Skeletal muscle cell (primary cell): ENCODE results near the gene PLD2.
A peak's percentile ranks its signal among the peaks of the same experiment; 100 is the strongest.
"Not testable (repeated sequence)": the region's sequence is repeated elsewhere in the genome, so short reads cannot be mapped to it uniquely, and the experiment has no call there.

ENCODE experiments used
- DNase-seq: peaks from one replicate; pipeline ENCODE4 v3.0.0-alpha.2; 2010; ENCODE audit warnings: low read depth
- H3K4me3 ChIP-seq: 2 replicates; pipeline ENCODE4 v1.5.1; 2011; ENCODE audit warnings: low read depth, mild to moderate bottlenecking, control low read depth, low read length, moderate library complexity

PLD2 gene

DNA sequence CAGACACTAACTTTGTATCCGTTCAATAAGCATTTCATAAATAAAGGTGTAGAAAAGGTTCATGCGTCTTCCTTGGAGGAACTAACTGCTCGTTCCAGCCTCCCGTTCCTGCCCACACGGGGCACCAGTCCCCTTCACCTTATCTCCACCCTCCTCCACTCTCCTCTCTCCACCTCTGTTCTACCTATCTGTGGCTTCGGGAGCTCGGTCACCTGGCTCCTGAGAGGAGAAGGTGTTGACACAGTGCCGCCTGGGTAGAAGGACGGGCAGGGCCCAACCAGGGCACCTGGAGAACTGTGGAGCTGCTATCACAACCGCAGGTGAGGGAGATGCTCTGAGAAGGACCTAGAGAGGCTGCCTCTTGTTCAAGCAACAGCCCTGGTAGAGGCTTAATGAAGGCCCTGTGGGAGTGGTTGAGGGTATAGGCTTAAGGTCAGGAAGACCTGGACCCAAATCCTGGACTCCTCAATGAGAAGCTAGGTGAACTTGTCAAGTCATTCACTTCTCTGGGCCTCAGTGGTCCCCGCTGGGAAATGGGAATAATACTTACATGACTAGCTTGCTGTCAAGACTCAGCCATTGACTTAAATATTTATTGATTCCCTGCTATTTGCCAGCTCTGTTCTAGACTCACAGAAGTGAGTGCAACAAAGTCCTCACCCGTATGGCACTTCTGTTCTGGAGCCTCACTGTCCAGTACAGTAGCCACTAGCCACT, 16.6 kb downstream of the PLD2 start:
- no peak overlapping the region for H3K4me3 ChIP-seq
- no peak for DNase-seq

DNA sequence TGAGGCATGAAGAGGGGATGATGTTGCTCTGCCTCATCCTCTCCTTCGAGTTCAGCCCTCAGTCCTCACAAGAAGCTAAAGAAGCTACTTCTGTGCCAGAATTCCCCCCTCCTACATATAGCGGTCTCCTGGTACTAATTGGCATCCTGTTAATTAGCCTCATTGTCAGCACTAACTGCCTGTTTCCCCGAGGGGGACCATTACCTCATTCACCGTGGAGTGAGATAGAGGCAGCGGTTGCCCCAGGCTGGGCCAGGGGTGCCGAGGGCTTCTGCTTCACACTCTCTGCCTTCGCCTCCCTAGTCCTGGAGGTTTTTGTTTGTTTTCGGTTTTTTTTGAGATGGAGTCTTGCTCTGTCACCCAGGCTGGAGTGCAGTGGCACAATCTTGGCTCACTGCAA, 20.4 kb downstream of the PLD2 start:
- DNase-seq = no peak
- H3K4me3 ChIP-seq = no peak overlapping the region

DNA sequence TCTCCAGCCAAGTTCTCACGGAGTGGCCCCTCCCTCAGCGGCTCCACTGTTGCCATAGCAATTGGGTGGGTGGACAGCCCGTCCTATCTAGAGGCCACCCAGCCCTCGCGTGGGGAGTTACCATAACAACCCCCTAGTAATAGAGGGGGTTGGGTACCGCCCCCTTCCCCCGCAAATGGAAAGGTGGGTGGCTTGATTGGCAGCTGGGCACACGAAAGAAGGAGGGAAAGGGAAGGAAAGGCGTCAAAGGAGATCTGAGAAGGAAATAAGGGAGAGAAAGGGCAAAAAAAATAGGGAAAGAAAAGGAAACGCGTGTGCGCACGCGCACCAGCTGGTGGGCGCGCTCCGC, 25.9 kb downstream of the PLD2 start:
- H3K4me3 ChIP-seq = peak overlapping the region; percentile 91
- not testable (repeated sequence) for DNase-seq

DNA sequence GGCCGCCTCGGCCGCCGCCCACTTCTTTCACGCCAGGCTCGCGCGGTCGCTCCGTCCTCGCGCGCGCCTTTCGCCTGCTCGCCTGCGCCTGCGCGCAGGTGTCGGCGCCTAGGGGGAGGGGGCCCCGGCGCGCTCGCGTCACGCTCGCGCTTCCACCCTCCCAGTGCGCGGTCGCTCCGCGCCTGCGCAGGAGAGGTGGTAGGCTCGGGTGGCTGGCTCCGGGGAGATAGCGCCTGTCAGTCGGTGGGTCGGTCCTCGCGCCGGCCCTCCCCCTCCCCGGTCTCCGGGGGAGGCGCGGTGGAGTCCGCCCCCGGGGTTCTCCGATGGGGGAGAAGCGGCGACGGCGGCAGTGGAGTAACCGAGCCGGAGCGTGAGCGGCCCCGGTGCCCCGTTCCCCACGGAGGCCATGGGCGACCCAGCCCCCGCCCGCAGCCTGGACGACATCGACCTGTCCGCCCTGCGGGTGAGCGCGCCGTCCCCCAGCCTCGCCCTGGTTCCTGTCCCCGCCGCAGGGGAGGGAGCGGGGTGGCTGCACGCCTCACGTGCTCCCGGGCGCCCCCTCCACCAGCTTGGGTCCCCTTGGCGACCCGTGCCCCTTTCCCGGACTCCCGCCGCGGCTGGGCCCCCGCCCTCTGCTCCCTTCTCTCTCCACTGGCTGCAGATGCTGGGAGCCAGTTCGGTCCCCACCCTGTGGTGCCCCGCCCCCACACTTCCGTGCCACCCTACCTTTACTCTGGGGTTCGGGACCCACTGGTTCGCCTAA, 26.4 kb downstream of the PLD2 start, which contains the start of gene MINK1:
Gene MINK1 (plus strand): TSS at position 163 of the 763 bp plus-strand sequence. CDS start 244 bp downstream, at position 407.
- DNase-seq = peak; percentile 72

DNA sequence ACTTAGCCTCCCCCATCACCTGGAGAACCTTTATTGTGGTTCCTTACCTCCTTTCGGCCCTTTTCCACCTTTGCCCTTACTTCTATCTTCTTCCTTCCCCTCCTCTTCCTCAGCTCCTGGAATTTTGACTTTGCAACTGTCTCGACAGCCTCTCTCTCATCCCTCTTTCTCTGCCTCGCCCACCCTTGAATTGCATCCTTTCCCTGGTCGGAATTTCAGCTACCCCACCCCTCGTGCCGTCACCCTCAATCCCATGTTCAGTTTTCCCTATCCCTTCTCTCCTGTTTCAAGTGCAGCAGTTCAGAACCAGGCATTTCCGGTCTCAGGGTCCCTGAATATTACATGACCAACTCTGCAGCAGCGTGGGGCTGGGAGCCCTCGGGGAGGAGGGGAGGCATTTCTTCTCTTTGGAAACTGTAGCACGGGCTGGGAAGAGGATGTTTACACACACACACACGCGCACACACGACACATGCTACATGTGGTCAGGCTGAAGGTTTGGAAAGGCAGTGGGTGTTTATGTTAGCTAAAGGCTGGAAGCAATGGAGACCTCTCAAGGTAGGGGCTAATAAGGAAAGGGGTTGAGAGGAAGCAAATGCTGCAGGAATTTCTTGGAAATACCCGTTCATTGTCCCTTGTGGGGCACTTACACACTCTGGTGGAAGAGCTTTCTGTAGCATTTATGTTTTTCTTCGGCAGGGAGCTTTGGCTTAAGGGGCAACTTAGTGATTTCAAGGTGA, 27.2 kb downstream of the PLD2 start:
- peak overlapping the region; percentile 91 for H3K4me3 ChIP-seq
- peak; percentile 17 for DNase-seq

More for the DNA sequence above, 26.4 kb downstream of the PLD2 start, which contains the start of gene MINK1:
- peak within 1 kb of the TSS; percentile 91 for H3K4me3 ChIP-seq

DNA sequence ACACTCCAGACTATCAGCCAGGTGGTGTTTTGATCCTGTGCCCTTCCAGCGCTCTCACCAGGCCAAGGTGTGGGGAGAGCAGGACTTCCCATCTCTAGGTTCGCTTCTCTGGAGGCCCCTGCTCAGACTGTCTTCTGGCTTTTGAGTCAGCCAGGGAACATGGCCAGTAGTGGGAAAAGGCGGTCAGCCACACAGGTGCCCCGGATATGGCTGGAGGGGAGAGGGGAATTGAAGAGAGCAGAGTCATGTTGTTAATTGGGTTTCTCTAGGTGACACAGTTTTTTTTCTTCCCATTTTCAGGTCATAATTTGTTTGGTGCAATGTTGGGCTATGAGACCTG, 27.7 kb downstream of the PLD2 start:
- DNase-seq = no peak
- peak overlapping the region; percentile 91 for H3K4me3 ChIP-seq

DNA sequence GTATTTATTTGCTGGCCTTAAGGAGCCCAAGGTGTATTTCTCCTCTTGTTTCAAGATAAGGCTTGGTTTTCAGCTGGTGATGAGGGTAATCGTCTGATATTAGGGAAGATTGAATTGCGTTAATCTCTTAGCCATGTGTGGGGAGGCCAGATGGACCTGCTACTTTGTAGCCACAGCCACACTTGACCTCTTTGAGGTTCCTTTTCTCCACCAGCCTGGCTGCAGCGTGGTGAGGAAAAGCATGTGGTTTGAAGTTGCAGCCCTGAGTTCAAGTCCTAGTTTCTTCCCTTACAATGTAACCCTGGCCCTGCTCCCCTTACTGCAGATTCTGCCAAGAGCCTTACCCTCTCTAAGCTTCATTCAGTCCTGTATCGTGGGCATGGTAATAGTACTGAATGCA, 29.3 kb downstream of the PLD2 start:
- no peak for DNase-seq
- no peak overlapping the region for H3K4me3 ChIP-seq

DNA sequence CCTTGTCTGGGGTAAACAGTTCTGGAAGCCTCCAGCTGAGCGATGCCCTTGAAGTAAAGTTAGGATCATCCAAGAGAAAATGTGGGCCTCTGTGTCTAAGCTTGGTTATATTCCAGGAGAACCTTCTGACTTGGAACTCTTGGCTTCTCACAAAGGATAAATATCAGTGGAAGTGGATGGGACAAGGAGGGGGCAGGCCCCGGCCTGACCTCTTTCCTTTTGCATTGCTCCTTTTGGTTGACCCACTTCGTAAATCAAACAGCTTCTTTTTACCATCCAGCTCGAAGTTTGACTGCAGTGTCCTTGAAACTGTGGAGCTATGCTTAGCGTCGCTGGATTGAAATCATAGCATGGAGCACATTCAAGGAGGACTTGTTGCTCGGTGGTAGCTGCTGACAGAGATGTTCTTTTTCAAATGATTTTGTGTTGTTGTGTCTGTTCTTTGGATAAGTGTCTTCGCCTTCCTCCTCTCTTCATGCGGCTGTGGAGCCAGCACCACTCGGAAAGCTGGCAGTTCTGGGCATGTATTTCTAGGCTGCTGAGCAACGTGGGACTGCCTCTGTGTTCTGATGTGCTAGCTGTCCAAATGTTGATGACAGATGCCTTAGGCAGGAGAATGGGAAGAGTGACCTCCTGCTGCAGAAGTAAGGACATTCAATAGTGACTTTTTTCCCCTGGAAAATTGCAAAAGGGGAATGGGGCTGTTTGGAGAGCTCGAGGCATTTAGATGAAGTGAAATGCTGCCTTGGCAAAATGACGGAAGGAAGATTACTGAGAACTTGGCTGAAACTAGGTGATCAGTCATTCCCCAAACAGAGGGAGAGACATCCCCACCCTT, 30.7 kb downstream of the PLD2 start:
- no peak for DNase-seq
- no peak overlapping the region for H3K4me3 ChIP-seq

DNA sequence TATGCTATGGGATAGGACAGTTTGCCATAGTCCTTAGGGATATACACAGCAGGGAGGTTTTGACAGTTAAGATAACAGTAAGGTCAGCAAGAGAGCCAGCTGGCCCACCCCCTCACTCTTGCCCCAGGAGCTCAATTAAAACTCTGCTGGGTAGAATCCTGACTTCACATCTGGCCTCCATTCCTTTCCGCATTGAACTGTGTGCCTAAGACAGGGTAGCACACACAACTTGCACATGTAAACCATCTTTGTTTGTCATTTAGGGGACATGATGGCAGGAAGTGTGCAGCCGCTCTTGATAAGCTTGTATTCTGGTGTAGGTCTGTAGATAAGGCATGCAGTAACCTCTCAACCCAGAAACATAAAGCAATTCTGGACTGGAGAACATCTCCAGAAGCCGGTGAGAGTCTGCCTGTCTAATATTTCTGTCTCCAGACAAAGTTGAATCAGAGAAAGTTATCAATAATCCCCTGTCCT, 31.4 kb downstream of the PLD2 start:
- H3K4me3 ChIP-seq = no peak overlapping the region
- no peak for DNase-seq

DNA sequence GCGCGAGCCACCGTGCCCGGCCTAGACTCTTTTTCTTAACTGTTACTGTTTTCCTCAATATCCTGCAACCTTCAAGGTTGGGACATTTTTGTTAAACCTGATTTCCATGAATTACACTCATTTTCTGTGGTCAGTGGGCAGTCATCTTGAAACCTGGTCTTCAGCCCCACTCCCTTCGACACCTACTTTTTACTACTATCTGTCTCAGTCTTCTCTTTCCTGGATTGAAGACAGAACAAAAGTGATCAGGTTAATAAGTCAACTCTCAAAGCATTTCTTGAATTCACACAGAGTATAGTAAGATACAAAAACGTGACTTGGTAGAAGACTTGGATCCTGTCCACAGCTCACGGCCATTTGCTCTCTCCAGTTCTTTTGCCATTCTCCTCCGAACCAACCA, 32.3 kb downstream of the PLD2 start:
- H3K4me3 ChIP-seq = no peak overlapping the region
- no peak for DNase-seq

DNA sequence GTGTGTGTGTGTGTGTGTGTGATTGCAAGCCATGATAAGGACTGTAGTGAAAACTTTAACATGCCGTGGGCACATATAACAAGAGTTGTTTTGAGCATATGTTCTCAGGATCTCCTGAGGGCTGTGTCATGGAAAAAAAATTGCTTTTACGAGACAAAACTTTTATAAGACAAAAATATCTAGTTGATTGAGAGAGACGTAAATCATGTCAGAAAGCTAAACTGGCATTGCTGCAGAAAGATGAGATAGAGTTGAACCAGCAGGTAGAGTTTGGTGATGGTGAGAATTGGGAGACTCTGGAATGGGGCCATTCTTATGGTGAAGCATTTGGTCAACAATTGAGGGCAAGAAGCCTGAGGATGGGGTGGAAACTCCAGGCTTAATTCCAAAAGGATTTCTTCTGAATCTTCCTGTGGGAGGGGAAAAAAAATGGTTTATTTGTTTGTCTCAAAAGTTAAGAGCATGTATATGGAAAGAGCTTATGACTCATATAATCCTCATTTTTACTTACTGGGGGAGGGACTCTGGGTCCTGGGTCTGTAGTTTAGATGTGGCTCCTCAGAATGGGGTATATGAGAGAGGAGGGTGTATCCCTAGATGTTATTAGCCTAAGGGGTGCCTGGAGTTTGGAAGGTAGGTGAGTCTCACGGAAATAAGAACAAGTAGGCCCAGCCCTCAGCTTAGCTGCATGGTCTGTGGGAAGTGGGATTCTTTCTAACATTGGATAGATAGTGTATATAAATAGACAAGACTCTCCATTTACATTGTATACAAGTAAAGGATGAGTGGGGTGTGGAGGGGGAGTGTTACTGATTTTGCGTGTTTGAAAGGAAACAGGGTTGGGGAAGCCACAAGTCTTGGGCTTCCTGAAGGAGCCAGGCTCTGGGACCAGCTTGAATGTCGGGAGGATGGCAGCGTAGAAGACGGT, 33.3 kb downstream of the PLD2 start:
- DNase-seq = no peak
- H3K4me3 ChIP-seq = no peak overlapping the region

DNA sequence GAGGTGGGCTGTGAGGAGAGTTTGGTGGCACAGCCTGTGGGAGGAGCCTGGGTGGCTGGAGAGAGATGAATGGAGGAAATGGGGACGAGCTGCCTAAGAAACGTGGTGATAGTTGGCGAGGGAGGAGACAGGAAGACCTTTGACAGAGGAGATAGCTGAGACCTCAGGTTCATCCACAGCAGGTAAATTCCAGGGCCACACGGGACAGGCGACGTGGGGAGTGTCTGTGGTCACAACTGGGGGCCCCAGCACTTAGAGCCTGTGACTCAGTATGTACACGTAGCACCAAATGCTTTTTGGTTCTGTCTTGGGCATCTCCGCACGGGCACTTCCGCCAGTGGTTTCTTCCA, 33.9 kb downstream of the PLD2 start:
- no peak overlapping the region for H3K4me3 ChIP-seq
- DNase-seq = no peak

DNA sequence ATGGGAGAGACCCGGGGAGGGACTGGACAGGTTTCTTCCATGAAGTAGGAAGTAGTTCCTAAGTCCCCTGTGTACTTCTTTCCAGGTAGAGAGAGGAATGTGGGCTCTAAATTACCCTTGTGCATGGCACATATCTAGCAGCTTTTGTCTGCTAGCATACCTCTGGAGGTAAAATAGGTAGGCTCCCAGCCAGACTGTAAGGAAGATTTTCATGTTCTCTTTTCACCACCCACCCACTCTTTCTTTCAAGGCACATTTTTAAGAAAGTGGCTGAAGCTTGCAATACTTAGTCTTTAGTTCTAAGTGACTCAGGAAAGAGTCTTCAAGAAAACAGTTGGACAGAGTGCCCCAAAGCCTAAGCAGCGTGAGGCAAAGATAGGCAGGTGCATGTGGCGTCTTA, 35.4 kb downstream of the PLD2 start:
- DNase-seq = no peak
- H3K4me3 ChIP-seq = no peak overlapping the region

DNA sequence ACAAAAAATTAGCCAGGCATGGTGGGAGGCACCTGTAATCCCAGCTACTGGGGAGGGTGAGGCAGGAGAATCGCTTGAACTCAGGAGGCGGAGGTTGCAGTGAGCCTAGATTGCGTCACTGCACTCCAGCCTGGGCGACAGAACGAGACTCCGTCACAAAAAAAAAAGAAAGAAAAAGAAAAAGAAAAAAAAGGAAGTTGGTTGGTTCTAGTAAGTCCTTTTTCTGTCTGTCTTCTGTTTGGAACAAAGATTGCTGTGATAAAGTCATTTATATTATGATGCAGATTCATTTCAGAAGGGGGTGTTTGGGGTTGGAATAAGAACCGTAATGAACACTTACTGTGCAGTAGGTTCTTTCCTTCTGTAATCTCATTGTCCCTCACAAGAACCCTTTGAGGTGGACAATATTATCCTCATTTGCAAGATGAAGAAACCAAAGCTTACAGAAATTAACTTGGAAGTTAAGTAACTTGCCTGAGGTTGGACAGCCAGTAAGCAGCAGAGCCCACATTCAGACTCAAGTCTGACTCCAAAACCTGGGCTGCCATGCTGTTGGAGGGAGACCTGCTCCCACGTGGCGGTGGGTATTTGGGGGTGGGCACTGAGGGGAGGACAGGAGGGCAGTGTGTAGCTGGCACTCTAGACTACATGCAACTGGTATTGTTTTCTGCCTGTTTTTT, 36.5 kb downstream of the PLD2 start:
- H3K4me3 ChIP-seq = no peak overlapping the region
- DNase-seq = no peak

DNA sequence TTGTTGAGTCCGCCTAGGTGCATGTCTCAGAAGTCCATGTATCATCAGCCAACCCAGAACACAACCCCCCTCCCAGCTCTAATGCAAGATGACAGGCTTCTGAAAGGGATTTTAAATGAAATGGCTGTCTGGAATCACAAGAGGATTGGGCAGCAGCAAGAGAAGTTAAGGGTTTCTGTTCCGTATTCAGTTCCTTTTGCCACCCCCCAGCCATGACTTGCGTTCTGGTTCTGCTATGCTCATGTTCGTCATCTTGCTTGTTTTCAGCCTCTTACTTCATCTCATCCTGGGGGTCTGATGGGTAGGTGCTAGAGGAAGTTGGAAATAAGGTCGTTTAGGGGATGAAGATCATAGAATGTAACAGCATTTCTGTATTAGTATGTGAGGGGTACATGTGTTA, 38.2 kb downstream of the PLD2 start:
- no peak for DNase-seq
- no peak overlapping the region for H3K4me3 ChIP-seq

DNA sequence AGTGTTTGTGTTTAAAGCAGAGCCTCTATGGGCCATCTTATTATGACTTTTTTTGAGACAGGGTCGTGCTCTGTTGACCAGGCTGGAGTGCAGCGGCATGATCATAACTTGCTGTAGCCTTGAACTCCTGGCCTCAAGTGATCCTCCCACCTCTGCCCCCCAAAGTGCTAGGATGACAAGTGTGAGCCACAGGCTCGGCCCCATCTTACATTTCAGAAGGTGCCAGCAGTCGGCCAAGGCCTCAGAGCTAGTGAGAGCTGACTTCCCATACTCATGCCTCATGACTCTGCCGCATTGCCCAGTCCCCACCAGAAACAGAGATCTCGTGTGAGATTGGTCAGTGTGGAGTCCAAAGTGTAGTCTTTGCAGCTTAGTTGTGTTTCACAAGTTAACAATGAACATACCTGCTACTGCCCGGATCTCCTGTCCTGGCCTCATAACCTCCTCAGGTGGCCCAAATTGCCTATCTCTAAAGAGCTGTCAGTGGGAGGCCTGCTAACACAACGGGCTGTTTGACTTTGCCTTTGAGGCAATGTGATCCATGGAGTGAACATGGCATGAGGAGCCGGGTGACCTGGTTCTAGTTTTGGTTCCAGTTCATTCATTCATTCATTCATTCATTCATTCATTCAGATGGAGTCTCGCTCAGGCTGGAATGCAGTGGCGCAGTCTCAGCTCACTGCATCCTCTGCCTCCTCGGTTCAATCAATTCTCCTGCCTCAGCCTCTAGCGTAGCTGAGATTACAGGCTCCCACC, 39.9 kb downstream of the PLD2 start:
- H3K4me3 ChIP-seq = no peak overlapping the region
- DNase-seq = no peak

DNA sequence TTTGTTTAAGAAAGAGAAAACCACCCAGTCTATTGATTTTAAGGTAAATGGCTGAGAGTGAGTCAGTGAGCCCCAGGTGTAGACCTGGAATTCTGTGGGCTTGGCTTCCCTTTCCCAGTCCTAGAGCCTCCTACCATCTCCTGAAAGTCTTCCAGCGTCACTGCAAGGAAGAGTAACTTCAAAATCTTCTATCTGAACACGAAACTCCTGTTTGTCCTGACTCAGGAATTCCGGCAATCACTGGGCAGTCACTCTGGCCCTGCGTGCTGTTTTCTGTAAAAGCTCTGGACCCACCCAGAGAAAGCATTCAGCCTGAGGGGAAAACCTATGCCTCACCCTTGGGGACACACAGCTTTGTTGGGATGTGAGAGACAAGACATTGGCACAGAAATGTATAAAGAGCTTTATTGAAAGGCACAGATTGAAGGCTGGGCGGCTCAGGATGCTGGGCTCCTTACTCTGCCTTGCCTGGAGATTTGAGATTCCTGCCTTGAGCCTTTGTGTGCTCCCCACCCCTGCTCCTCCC, 42.1 kb downstream of the PLD2 start:
- H3K4me3 ChIP-seq = no peak overlapping the region
- no peak for DNase-seq
